GM18526 (cell line): Measurements from ENCODE around the gene GINS2.

ENCODE experiments used
- POLR2A ChIP-seq: IDR thresholded peaks from 3 replicates; pipeline ENCODE4 v1.6.1; 2011; ENCODE audit not compliant: insufficient read length; ENCODE audit errors: extremely low read depth

GINS2 gene

DNA sequence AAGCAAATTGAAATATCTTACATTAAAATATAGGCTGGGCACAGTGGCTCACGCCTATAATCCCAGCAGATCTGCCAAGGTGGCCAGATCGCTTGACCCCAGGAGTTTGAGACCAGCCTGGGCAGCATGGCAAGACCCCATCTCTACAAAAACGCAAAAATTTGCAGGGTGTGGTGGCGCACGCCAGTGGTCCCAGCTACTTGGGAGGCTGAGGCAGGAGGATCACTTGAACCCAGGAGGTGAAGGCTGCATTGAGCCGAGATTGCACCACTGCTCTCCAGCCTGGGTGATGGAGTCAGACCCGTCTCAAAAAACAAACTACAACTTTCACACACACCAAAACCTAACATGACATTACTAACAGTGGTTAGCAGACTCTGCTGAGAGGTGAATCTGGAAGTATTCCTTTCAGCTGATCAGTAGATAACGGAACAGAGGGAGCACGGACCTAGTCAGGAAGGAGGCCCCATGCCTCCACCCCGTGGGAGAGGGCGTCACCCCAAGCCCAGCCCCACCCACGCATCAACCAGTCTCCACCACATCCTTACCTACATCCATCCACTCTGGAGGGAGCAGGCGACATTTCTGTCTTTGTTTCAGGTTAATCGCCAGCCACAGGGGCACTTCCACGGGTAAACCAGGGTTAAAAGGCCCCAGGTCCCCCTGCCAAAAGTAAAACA lies 1.7 kb downstream of the GINS2 start:
- TF ChIP-seq POLR2A: no peak

DNA sequence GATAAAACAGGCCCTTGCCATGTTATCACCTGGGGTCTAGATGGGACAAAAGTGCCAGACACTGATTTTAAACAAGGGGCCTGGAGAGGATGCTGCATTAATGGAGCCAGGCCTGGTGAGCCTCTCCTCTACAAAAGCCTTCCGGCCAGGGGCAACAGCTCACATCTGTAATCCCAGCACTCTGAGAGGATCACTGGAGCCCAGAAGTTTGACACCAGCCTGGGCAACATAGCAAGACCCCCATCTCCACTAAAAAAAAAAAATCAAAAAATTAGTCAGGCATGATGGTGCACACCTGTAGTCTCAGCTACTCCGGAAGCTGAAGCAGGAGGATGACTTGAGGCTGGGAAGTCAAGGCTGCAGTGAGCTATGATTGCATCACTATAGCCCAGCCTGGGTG lies 3.5 kb downstream of the GINS2 start:
- TF ChIP-seq POLR2A: no peak

DNA sequence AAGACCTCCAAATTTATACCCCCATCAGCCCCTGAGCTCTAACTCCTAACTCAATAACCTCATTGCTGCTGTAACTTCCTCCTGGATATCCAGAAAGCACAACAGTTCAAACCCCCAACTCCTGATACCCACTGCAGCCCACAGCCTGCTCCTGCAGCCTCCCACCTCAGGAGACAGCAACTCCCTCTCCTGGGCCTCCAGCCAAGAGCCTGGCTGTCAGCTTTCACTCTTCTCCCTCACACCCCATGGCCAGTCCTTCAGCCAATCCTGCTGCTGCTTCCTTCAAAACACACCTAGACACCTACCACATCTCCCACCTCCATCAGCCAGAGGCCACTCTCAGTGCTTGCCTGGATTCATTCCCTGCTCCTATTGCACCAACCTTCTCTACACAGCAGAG lies 5.4 kb downstream of the GINS2 start:
- no peak for TF ChIP-seq POLR2A

DNA sequence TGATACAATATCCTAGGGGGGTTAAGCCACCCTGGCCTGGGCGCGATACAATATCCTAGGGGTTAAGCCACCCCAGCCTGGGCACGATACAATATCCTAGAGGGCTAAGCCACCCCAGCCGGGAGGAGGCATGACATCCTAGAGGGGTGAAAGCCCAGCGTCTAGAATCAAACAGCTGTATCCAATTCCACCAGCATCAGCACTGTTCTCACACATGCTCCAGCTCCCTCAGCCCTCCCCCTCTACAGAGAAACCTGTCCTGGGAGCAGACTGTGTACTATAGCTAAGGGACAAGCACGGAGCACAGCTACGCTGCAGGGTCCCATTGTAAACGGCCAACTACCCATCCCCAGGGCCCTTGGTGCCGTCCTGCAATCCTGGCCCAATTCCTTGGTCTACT lies 6.2 kb downstream of the GINS2 start:
- TF ChIP-seq POLR2A: no peak

DNA sequence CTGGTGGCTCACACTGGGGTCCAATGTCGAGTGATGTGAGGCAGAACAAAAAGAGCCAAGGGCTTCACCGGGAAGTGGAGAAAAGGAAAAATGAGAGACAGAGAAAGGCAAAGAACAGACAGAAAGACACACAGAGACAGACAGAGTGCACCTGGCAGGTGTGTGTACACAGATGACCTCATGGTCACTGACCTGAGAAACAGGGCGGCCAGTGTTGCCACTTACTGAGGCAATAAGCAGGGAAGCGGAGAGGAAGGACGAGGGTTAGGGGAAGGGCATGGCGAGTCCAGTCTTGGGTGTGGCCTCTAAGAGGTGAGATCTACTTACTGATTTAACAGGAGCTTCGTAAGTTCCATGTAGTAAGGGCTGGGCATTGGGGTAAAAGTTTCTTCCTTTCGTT lies 7.5 kb downstream of the GINS2 start:
- TF ChIP-seq POLR2A: no peak

DNA sequence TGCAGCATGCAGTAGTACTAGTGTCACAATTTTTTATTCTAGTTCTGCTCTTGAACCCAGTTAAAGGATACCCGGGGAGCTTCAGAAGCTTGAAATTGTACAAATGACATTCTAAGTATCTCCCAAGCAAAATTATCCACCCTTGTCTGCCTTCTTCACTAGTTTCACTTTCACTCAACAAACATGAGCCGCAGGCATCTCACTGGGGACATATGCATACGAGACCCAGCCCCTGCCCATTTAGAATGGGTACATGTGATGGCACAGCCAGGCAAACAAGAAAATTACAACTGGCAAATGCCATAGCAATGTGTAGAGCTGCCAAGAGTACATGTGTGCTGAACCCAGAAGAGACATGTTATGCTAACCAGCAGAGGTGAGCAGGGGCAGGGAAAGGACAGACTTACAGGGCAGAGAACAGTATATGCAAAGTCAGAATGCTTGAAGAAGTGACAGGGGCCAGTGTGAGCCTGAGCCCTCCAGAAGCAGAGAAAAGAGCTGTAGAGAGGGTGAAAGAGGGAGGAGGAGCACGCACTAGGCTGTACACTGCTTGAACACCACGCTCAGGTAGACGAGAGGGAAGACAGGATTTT lies 8.3 kb downstream of the GINS2 start:
- TF ChIP-seq POLR2A: no peak

DNA sequence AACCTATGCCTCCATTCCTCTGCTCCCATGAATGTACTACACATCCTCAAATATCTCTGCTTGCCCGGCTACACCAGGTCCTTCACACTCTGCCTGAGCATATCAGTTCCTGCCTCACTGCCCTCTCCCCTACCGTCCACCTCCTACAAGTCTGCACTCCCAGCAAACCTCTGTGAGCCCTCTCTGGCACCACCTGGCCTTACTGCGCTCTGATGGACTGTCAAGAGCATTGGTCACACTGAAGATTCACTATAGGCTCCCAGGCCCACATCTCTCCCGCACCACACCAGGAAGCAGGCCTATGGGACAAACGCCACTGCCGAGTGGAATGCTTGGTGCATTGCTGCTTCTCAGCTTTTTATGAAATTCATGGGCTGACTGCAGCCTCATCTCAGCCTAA lies 8.9 kb downstream of the GINS2 start:
- no peak for TF ChIP-seq POLR2A

DNA sequence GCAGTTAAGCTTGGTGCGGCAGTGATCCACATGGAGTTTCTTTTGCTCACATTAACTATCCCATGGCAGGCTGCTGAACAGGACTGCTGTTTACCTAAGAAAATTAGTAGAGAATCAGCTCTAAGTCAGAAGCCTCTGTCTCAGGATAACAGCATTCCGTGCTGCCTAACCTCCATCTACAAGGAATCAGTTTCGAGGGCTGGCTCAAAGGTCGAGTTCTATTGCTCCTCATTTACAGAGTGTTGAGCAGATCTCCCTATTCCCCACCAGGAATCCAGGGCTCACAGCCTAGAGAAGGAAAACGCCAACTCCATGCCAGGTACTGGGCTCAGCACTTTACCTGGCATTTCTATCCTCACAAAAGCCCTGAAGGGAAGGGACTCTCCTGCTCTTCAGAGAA lies 9.9 kb downstream of the GINS2 start:
- no peak for TF ChIP-seq POLR2A

DNA sequence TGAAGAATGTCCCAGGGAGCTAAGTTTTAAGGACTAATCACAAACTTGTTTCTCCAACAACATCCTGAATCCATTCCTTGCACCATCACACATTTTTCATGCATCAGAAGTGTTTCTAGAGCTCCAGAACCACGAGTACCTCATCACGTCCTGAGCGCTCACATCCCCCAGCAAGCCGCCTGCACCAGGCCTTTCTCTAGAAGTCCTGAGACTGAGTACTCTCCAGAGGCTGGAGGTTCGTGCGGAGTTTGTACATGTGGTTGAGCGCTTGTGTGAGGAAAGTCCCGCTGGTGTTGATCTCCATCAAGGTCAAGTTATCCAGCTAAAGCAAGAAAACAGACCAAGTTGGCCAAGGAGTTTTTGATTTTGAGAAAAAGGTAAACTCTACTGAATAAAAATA lies 10.7 kb downstream of the GINS2 start:
- TF ChIP-seq POLR2A: no peak

DNA sequence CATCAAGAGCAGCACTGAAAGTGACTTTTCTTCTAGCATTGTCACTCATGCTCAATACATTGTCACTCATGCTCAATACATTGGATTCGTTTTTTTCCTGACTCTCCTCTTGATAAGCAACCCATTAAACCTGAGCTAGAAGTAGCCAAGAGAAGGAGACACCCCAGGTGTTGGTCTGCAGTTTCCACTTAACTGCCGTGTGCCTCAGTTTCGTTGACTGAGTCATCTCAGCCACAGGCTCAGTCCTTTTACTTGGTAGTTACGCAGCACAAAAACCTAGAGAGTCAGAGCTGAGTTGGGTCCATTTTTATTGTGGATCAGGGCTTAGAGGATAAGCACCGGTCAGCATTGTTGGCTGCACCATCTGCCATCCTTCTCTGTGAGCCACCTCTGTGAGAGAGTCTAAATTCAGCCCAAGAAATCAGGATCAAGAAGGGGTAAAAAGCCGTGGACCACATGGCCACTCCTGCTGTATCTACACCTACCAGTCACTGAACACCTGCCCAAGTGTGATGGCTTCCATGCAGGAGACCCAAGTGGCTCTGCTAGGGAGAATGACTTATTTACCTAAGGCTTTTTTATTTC lies 11.3 kb downstream of the GINS2 start:
- TF ChIP-seq POLR2A: no peak

DNA sequence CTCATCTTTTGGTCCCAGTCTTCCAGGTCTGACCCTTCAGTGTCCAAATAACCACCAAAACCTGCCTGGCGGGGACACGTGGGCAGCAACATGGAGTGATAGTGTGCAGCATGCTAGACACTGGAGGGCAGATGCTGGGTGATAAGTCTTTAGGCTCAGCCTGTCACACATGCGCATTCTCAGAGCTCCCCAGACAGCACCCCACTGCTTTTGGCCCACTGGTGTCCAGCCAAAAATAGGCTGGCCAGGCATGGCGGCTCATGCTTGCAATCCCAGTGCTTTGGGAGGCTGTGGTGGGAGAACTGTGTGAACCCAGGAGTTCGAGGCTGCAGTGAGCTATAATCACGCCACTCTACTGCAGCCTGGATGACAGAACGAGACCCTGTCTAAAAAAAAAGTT lies 12.3 kb downstream of the GINS2 start:
- no peak for TF ChIP-seq POLR2A

DNA sequence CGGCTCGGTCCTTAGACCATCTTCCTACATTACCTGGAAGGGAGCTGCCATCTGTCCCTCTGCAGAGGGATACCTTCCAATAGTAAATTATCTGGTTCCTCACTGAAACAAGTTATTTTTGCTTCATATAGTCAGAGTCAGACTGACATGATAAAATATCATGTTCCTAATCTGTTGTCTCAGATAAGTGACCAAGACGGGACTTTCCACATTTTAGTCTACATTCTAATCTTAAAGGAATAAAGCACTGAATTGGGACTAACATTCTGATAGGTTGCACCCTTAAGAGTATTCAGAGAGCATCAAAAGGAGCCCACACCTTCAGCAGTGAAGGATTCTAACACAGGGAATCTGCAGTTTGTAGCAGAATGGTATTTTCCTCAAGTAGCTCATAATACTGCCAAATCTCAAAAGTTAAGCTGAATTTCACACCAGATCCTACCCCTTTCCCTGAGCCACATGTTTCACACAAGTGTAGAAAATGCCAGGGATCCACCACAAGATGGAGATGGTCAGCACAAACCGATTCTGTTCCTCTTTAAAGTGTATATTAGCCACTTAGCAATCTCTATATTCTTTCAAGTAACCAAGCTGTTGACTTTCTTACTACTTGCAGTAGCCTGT lies 13.4 kb downstream of the GINS2 start:
- no peak for TF ChIP-seq POLR2A

DNA sequence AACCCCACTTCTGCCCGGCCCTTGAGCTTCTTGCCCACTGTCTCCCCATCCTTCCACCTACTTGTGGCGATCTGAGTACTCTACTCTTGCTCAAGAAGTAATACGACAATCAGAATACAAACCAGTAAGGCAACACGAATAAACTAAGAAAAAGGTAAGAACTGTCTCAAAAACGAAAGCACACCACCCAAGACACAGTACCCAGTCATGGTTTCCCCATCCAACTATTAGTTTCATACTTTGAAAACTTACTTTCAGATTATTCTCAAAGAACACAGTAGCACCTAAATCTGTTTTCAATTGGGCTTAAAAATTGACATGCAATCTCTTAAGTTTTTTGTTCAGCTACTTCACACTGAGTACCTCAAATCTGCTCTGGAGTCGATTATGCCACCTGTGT lies 13.9 kb downstream of the GINS2 start:
- no peak for TF ChIP-seq POLR2A

DNA sequence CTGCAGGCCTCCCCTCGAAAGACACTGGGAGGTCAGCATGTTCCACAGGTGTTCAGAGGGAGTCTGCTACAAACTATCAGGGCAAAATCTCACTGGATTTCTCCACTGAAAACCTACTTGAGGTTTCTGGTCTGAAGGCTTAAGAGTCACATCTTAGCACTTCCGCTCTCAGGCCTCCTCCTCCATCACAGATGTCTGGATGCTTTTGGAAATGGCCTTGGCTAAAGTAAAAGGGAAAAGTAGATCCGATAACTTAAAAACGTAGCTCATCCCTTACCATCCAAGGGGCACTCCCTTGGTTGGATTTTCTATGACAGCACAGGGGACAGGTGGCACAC lies 14.4 kb downstream of the GINS2 start:
- no peak for TF ChIP-seq POLR2A

DNA sequence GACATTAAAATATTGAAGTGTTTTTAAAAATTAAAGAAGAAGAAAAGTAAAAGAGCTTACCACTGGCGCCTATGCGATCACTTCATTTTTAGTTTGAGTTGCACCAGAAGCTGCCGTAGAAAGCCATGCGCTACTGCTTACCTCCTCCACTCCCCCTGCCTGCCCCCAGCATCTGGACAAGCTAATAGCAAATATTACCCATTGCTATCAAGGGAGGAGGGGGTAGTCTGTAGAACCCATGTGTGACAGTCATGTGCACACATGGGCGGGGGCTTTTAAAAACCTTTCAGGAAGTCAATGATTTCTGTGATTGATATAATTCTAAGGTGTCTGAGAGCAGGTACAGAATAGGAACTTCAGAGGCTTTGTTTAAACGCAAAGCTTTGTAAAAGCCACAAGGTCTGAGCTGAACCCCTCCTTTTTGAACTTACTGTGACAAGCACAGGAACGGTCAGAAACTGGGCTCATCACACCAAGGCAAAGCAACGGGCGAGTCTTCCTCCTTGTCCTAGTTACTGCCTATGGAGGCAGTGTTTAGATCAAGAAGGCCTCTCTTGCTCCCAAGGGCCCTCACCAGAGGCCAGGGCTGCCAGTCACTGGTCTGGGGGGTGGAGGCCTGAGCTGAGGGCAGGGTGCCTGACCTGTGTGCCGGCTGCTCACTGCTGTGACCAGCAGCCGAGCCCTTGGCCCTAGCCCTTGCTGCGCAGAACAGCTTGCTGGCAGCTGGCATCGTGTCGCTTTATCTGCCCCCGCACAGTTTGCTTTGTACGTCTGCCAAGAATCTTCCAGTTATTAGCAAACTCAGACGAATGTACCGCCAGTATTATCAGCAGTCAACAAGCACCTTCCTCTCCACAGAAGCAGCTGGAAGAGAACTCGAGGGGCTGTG lies 15.0 kb downstream of the GINS2 start:
- TF ChIP-seq POLR2A: no peak
